Gastroesophageal sphincter (tissue), 4 donors: ENCODE data around the gene PRKN. TPM values are rescaled to one million over a fixed set of nuclear protein-coding genes. Genes with fewer than 3 reads are reported as not detected.

Experiments
- ATAC-seq: fragments of 150-250 bp; one replicate; pipeline ENCODE4 v1.9.1; 2016; ENCODE audit warnings: mild to moderate bottlenecking, moderate library complexity
- H3K27ac ChIP-seq, 4 donors: fragments of 200-600 bp; sonication (generic) in 3 of 4; 1 replicate in 3 of 4; 2 replicates in 1 of 4; pipeline ENCODE4 v1.5.1; 2016 to 2019
- H3K27me3 ChIP-seq: fragments of 200-600 bp; sonication (generic); one replicate; pipeline ENCODE4 v1.5.1; 2019
- H3K36me3 ChIP-seq, 2 donors: fragments of 200-600 bp; sonication (generic); one replicate each; pipeline ENCODE4 v1.5.1; 2019; ENCODE audit warnings: control low read depth in 1 of 2
- H3K4me1 ChIP-seq, 3 donors: fragments of 200-600 bp; sonication (generic); 1 replicate in 2 of 3; 2 replicates in 1 of 3; pipeline ENCODE4 v1.5.1; 2016 to 2019; ENCODE audit warnings: control low read depth in 2 of 3
- H3K4me3 ChIP-seq, 2 donors: fragments of 200-600 bp; sonication (generic); one replicate each; pipeline ENCODE4 v1.5.1; 2019; ENCODE audit warnings: mild to moderate bottlenecking in 1 of 2, moderate library complexity in 1 of 2
- H3K9me3 ChIP-seq, 3 donors: fragments of 200-600 bp; sonication (generic); one replicate each; pipeline ENCODE4 v1.5.1; 2017 to 2019; ENCODE audit warnings: control low read depth in 2 of 3
- CTCF ChIP-seq, 4 experiments: fragments of 200-600 bp in 2 of 4; fragments of 450-650 bp in 2 of 4; sonication (generic) in 1 of 4; IDR thresholded peaks; one replicate each; pipeline ENCODE4 v1.5.1; 2017 to 2019; ENCODE audit warnings: antibody characterized with exemption in 4 of 4, mild to moderate bottlenecking in 2 of 4, moderate library complexity in 2 of 4
- EP300 ChIP-seq: sonication (generic); formaldehyde crosslinking; IDR thresholded peaks from one replicate; pipeline ENCODE4 v1.6.1; 2017; ENCODE audit warnings: antibody characterized with exemption, mild to moderate bottlenecking
- POLR2A ChIP-seq, 2 donors: fragments of 450-650 bp; IDR thresholded peaks; one replicate each; pipeline ENCODE4 v1.6.1; 2017; ENCODE audit warnings: antibody characterized with exemption in 2 of 2, mild to moderate bottlenecking in 2 of 2, moderate library complexity in 1 of 2
- POLR2AphosphoS5 ChIP-seq: sonication (generic); formaldehyde crosslinking; IDR thresholded peaks from one replicate; pipeline ENCODE4 v1.6.1; 2017; ENCODE audit warnings: antibody characterized with exemption
- WGBS, 2 donors: methylation state at CpG; one replicate each; pipeline ENCODE4 v1.1.5; 2018; ENCODE audit warnings: low coverage in 1 of 2; 5-methylcytosine and 5-hydroxymethylcytosine counted together
- total RNA-seq, 4 donors: library from RNA; depleted of rRNA; stranded (reverse); fragments of >200 nt; gene quantifications; one replicate each; pipeline ENCODE4 v1.1.0, GENCODE V29; 2016

The PRKN gene
- total RNA-seq, 4 donors from 2014 or later: 8.4 to 58.6 (median 25.8) TPM

GRCh38 chr6:162108041-162108440 lies 619.5 kb downstream of the PRKN start:
- no peaks in the 10 kb centered on the region for H3K4me1 ChIP-seq
- WGBS, 2 donors: 86 to 94% methylated on average over 2 to 3 of the region's 3 CpGs
- H3K4me3 ChIP-seq: no peak overlapping the region
- no peak overlapping the region for H3K27ac ChIP-seq
- H3K27me3 ChIP-seq: no peaks in the 10 kb centered on the region
- TF ChIP-seq POLR2A (IDR thresholded peaks at IDR 0.05) (no peak), CTCF (IDR thresholded peaks at IDR 0.05) (no peak), POLR2AphosphoS5 (no peak), EP300 (no peak)
- ATAC-seq: no peak
- no peaks in the 10 kb centered on the region for H3K9me3 ChIP-seq
- no peaks in the 10 kb centered on the region for H3K36me3 ChIP-seq

DNA sequence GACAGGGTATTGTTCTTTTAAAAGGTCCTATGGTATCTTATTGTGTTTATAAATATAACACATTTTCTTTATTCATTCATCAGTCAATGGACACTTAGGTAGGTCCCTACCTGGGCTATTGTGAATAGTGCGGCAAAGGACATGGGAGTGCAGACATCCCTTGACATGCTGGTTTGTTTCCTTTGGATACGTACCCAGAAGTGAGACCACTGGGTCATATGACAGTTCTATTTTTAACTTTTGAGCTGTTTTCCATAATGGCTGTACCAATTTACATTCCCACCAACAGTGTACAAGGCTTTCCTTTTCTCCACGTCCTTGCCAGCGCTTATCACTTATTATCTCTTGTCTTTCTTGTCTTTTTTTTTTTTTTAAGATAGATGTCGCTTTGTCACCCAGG lies 627.5 kb downstream of the PRKN start:
- WGBS, 2 donors: 90 to 95% methylated on average over 4 to 5 of the region's 5 CpGs
- Histone ChIP-seq H3K27me3 (no peaks in the 10 kb centered on the region), H3K27ac (no peak overlapping the region), H3K4me1 (no peaks in the 10 kb centered on the region), H3K4me3 (no peak overlapping the region), H3K36me3 (no peaks in the 10 kb centered on the region), H3K9me3 (no peaks in the 10 kb centered on the region)
- no peak for TF ChIP-seq EP300
- TF ChIP-seq CTCF (IDR thresholded peaks at IDR 0.05): no peak
- no peak for TF ChIP-seq POLR2A (IDR thresholded peaks at IDR 0.05)
- no peak for TF ChIP-seq POLR2AphosphoS5
- ATAC-seq: no peak

DNA sequence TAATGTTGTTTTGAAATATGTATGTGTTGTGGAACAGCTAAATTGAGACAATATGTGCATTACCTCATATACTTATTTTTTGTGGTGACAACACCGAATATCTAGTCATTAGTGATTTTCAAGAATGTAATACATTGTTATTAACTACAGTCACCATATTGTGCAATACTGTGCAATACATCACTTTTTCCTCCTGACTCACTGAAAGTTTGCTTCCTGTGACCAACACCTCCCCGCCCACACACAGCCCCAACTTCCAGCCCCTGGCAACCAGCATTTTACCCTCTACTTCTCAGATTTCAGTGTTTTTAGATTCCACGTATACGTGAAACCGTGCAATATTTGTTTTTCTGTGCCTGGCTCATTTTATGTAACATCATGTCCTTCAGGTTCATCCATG lies 627.9 kb downstream of the PRKN start:
- WGBS, 2 donors: 77 to 86% methylated on average over 4 to 5 of the region's 5 CpGs
- no peaks in the 10 kb centered on the region for H3K9me3 ChIP-seq
- H3K4me1 ChIP-seq: no peaks in the 10 kb centered on the region
- no peak for TF ChIP-seq CTCF (IDR thresholded peaks at IDR 0.05)
- TF ChIP-seq POLR2AphosphoS5: no peak
- TF ChIP-seq EP300: no peak
- TF ChIP-seq POLR2A (IDR thresholded peaks at IDR 0.05): no peak
- no peaks in the 10 kb centered on the region for H3K36me3 ChIP-seq
- peak; percentile 61 for ATAC-seq
- no peak overlapping the region for H3K27ac ChIP-seq
- H3K4me3 ChIP-seq: no peak overlapping the region
- H3K27me3 ChIP-seq: no peaks in the 10 kb centered on the region

GRCh38 chr6:162092816-162093502 lies 634.6 kb downstream of the PRKN start:
- H3K4me3 ChIP-seq: no peak overlapping the region
- no peak for ATAC-seq
- no peaks in the 10 kb centered on the region for H3K9me3 ChIP-seq
- no peaks in the 10 kb centered on the region for H3K36me3 ChIP-seq
- H3K27ac ChIP-seq: no peak overlapping the region
- TF ChIP-seq EP300: no peak
- no peak for TF ChIP-seq POLR2A (IDR thresholded peaks at IDR 0.05)
- TF ChIP-seq CTCF (IDR thresholded peaks at IDR 0.05): no peak
- TF ChIP-seq POLR2AphosphoS5: no peak
- H3K27me3 ChIP-seq: no peaks in the 10 kb centered on the region
- 82 to 87% methylated on average over 11 of the region's 11 CpGs for WGBS, 2 donors
- no peaks in the 10 kb centered on the region for H3K4me1 ChIP-seq

DNA sequence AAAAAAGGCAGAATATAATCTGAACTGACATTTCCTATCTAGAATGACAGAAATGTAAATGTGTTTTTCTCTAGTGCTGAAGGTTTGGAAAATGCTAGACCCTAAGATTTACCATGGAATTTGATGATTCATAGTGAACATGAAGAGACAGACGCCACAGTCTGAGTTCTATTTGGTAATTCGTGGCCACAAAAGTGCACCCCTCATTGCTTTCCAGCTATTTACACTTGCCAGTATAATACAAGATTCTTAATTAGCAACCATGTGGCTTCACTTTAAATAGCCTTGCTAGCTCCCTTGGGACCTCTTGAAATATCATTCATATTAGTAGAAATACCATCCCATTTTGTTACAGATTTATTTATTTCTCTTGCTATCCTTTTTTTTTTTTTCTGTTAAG lies 636.8 kb downstream of the PRKN start:
- ATAC-seq: no peak
- Histone ChIP-seq H3K4me1 (no peaks in the 10 kb centered on the region), H3K4me3 (no peak overlapping the region), H3K36me3 (no peaks in the 10 kb centered on the region), H3K9me3 (no peaks in the 10 kb centered on the region), H3K27me3 (no peaks in the 10 kb centered on the region), H3K27ac (no peak overlapping the region)
- WGBS, 2 donors: 56 to 72% methylated on average over 2 of the region's 2 CpGs
- no peak for TF ChIP-seq POLR2A (IDR thresholded peaks at IDR 0.05)
- TF ChIP-seq EP300: no peak
- no peak for TF ChIP-seq CTCF (IDR thresholded peaks at IDR 0.05)
- no peak for TF ChIP-seq POLR2AphosphoS5
